Embryonic facial prominence (tissue), 1 donor: ENCODE measurements around the gene JTB.
A peak's percentile ranks its signal among the peaks of the same experiment; 100 is the strongest.

ENCODE experiments used
- DNase-seq: peaks from one replicate; pipeline ENCODE4 v3.0.0-alpha.2; 2016; ENCODE audit errors: extremely low spot score

JTB gene

DNA sequence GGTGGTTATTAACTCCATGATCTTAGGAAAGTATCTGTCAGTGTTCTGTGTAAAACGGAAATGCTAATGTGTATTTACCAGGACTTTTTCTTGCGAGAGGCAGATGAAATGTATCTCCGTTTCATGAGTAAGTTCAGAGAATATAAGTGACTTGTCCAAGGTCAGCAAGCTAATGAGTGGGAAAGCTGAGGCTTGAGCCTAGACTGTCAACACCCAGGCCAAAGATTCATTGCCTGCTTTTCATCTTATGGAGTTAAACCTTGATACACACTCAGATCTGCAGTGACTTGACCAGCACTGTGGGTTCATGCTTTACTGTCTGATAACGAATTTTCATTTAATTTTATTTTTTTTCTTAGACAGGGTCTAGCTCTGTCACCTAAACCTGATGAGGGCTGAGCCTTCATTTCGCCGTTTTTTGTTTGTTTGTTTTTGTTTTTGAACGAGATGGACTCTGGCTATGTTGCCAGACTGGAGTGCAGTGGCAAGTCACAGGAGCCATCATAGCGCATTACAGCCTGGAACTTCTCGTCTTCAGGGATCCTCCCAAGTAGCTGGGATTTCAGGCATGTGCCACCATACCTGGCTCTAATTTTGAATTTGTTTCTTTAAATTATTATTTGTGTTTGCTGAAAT lies 918 bp upstream of the JTB start:
- DNase-seq, result no peak

DNA sequence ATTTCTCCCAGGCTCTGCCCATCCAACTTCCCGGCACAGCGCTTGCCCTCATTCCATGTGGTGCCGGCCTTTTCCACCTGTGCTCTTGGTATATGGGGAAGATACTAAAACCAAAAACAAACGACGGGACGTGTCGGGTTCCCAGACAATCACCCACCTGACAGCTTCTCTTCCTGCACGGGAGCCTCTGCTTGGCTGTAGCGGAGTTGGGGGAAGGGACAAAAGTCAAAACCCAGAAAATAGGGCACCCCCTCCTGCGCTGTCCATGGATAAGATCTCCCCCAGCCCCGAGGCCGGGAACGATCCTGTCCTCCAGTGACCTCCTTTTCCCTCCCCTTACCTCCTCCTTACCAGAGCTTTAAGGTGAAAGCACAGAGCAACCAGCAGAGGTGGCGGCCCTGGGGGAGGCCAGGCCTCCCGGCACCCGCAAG lies 640 bp downstream of the JTB start:
- DNase-seq, result no peak

DNA sequence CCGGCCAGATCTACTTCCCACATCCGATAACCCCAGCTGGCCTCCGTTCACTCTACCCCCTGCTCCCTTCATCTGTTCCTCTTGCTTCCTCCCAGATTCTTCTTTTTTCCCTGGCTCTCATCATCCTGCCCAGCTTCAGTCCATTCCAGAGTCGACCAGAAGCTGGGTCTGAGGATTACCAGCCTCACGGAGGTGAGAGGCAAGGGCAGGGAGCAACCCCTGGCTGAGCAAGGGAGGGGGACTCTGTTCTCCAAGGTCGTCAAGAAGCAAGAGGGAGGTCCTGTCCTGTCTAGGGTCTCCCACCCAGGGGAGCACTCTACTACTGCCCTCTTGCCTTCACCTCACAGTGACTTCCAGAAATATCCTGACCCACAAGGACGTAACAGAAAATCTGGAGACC lies 3.9 kb downstream of the JTB start:
- no peak for DNase-seq

GRCh38 chr1:153973071-153973470 lies 4.4 kb downstream of the JTB start:
- DNase-seq, result no peak

- DNase-seq, result no peak
These were observed 7.1 kb downstream of the JTB start for GRCh38 chr1:153970346-153970745.

GRCh38 chr1:153968972-153969371 lies 8.5 kb downstream of the JTB start:
- no peak for DNase-seq

- no peak for DNase-seq
These were observed 9.1 kb downstream of the JTB start for GRCh38 chr1:153968408-153968807.

- DNase-seq, result no peak
These were observed 9.5 kb downstream of the JTB start for GRCh38 chr1:153968000-153968363.

DNA sequence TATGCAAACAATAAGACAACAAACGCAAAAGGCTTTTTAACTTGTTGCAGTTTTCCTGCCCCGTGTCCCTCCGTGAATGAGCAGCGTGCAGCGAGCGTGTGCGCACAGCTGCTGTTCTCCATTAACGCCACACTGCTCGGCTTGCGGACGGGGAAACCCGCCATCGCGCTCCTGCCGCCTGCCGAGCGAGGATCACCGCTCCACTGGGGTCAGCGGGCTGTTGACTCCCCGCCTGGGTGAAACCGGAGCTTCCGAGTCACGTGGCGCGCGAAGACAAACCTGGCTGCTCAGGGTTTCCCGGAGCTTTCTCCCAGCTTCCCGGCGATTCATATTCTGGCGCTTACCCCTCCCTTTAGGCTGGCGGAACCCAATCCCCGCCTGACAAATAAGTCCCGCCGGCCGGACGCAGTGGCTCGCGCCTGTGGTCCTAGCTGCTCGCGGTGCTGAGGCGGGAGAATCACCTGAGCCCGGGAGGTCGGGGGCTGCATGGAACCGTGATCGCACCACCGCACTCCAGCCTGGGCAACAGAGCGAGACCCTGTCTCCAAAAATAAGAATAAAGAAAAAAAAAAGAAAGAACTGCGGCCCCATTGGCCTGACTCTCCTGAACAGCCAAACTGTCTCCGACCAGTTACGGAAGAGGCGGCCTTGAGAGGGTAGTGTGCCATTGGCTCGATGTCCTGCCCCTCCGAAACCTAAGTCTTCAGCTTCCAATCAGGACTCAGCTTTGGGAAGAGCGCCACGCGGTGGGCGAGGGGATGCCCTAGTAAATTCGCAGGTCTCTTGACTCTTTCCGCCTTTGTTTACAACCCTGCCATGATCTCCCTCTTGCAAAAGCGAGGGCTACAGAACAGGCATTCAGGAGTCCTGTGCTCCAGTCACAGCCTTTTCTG lies 10.1 kb downstream of the JTB start, which contains the start of gene CREB3L4:
Gene CREB3L4 (plus strand): TSS at position 796 of the 893 bp plus-strand sequence. CDS start 624 bp downstream, outside the sequence.
- DNase-seq, result peak; percentile 96

GRCh38 chr1:153963850-153964331 lies 13.6 kb downstream of the JTB start:
- DNase-seq, result peak; percentile 63

DNA sequence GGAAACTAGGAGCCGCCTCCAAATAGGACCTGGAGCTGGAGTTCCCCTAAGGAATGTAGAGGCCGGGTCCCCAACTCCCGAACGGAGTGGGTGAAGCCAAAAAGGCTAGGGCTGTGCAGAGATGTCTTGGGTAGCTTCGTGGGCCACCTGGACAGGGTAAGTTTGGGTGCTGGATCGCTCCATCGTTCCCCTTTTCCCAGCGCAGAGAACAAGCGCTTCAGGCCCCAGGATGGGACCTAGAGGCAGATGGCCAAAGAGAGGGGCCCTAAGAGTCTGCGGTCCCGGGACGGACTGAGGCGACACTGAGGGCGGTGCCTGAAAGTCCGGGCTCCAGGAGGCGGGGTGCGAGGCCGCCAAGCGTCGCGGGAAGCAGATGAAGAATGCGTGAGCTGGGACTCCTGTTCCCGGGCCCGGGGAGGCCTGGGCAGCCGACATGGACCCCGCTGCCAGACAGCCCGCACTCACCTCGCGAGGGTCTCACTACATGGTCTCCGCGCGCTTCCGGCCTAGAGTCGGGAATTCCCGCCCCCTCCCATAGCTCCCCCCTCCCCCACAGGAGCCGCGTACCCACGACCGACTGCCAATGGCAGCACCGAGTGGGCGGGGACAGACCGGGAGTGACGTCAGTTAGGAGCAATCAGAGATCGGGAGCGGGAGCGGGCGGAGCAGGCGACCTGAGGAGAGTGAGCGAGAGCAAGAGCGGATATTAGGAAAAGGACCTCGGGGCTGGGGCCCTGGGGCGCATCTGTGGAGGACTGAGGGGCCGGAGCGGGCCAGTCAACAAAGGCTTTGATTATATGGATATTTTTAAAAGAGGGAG lies 14.2 kb downstream of the JTB start, which contains the start of gene SLC39A1:
Gene SLC39A1 (minus strand): TSS at position 508 of the 820 bp plus-strand sequence. CDS start 822 bp downstream, outside the sequence.
- DNase-seq, result peak; percentile 98

DNA sequence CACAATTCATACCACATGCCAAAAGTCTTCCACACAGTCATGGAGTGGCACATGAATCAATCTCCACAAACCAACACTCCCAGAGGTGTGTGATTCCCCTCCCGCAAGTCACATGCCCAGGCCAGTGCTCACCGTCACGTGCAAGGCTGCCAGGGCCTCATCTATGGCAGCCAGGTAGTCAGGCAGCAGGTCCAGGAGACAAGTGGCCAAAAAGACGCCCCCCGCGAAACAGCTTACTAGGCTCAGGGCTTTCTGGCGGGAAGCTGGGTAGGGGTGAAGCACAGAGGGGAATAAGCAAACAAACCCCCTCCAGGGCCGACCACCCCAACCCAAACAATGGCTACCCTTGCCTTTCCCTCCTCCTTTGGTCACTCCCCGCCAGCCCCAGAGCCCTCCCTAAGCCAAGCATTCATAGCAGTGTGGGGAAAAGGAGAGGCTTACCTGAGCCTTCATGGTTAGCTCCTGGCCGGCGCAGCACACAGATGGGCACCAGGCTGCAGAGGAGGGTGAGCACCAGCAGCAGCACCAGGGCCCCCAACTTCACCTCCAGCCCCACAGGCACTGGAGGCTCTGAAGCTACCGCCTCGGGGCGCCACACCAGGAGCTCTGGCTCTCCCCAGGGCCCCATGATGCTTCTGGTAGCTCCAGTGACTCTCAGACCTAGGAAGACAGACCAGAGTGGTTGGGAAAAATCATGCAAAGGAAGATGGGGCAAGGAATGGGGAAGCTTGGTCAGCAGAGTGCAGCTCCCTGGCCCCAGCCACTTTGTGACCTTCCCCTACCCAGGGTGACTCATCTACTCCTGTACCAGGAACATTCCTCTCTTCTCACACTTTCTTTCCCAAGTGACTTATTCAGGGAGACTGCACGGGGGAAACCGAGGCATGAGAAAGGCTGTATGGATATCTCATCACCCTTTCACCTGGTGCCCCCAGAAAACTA lies 15.1 kb downstream of the JTB start:
- DNase-seq, result no peak

DNA sequence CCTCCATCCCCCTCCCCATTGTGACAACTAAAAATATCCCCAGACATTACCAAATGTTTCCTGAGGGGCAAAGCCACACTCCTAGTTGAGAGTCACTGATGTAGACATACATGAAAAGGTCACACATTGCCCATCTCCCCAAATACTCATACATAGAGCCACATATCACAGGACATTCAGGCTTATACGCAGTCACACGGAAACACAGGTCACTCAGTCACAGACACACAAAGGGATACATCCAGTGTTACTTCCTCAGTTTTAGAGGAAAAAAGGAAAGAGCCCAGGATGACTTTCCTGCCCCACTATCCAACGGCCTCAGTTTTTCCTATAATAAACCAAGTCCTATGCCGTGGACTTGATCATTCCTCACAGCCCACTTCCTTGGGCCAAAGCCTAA lies 16.1 kb downstream of the JTB start:
- no peak for DNase-seq

DNA sequence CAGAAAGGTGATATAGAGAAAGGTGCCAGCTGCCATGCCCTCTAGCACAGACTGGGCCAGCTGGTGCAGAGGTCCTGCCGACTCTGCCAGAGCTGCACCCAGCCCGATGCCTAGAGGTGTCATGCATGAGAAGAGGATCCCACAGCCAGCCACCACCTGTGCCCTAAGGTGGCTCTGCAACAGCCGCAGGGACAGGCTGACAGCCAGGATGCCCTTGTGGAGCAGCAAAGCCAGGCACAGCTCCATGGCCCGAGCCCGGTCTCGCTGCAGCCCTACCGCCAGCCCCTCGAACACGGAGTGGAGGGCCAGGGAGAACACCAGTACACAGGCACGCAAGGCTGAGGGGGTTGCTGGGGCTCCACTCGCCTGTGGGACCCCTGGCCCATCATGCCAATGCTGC lies 17.3 kb downstream of the JTB start:
- no peak for DNase-seq

- DNase-seq, result no peak
These were observed 18.0 kb downstream of the JTB start for GRCh38 chr1:153959454-153959853.

DNA sequence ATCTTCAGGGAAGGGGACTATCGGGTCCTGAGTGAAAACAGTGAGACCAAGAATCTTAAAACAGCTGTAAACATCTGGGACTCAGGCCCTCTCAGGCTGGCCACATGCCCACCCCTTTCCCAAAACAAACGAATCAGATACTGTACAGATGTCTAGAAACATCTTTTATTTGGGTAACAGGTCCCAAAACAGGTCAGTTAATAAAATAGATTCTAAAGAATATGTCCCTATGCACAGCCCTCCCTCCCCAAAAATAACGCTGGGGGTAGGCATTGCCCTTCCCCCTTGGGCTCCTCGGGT lies 18.6 kb downstream of the JTB start:
- DNase-seq, result no peak

DNA sequence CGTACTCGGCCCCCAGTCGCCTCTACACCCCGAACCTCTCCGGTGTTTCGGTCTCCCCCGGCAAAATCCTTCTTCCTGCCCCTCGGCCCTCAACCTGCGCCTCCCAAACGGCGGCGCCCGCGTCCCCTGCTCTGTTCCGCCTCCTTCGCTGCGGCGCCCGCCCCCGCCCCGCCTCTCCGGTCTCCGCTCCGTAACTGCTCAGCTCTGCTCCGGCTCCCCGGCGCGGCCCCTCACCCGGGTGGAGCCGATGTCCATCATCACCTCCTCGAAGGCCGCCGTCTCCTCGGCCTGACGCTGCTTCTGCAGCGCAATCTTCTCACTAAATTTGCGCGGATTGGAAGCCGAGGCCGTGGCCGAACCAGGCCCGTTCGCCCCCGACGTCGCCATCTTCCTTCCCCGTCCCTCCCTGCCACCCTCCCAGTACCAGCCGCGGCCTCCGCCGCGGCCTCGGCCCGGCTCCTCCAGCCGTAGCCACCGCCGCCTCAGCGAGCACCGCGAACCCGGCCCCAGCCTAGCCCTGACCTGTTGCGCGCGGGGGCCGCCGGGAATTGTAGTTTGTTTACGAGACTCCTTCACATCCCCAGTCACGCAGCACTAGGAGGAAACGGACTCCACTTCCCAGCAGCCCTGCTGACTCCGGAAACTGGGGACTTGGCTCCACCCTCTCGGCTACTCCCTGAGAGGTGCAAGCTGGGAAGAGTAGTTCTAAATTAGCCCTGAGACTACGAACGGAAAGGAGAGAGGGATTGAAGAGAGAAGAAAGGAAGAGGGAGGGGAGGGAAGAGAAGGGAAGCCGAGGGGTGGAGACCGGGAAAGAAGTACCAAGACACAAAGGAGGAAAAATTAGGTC lies 19.1 kb downstream of the JTB start, which contains the start of gene CRTC2:
Gene CRTC2 (minus strand): TSS at position 502 of the 850 bp plus-strand sequence. CDS start 115 bp downstream, at position 387.
- DNase-seq, result peak; percentile 100

DNA sequence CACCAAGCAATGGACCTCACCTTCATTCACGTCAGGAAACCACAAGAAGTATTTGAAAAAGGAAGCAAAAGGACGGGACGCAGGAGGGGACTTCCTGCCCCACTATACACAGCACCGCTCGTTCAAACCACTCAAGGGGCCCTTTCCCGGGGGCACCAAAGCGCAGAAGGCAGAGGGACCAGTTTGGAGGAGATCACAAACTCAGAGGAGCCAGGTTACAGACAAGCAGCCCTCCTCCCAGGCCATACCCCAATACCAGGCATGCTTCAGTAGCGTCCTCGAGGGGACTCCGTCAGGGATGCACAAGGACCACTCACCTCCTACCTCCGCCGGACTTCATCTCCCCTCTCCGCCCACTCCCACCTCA lies 19.7 kb downstream of the JTB start:
- no peak for DNase-seq

DNA sequence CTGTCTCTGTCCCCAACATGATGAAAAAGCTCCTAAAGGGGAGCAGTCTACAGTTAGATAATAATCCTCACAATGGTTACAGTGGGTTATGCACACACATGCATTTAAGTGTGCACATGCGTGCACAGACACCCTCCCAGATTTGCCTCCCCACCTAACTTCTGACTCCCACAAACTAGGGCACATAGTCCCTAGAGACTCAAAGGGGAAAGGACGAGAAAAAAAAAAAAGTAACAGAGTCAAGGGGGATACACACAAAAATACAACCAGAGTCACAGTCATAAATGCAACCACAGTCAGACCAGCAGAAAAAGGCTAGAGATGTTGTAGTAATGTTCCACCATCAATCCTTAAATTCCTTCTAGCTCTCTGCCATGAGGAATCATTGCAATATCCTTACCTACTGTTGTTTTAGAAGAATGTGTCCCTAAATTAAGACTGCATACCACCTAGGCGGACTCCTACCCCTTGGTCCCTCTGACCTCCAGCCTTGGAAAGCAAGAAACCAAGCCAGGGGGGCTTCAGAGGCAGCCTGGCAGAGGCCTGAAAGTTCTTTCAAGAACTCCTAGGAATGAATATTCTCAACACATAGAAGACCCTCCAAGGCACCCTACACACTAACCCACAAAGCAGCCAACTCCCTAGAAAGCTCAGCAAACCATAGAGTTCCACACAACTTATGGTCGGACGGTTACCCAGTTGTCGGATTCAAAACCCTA lies 20.3 kb downstream of the JTB start:
- DNase-seq, result no peak
